ENCODE results near the gene CENPC.

GRCh38 chr4:67451464-67451863 is 93.8 kb downstream of the CENPC start:
- TF ChIP-seq CTCF (conservative IDR thresholded peaks at IDR 0.05; ENCODE audit: low read depth, low read length) (no peak), ELK1 (IDR thresholded peaks at IDR 0.05; ENCODE audit: borderline replicate concordance, low read depth, low read length) (no peak), RAD21 (IDR thresholded peaks at IDR 0.05; ENCODE audit: low read length) (no peak), SMC3 (IDR thresholded peaks at IDR 0.05; ENCODE audit: low read depth, low read length) (no peak), FOS (IDR thresholded peaks at IDR 0.05; ENCODE audit: low read depth, low read length) (no peak), POLR2A (IDR thresholded peaks at IDR 0.05; ENCODE audit: low read depth, low read length) (no peak), RCOR1 (IDR thresholded peaks at IDR 0.05; ENCODE audit: insufficient replicate concordance, low read length) (no peak)
